NAMALWA (cell line): ENCODE results near the gene RNF166.
A peak's percentile ranks its signal among the peaks of the same experiment; 100 is the strongest.

Experiments used
- DNase-seq: peaks from one replicate; pipeline ENCODE4 v3.0.0-alpha.2; 2015; ENCODE audit warnings: low spot score

The RNF166 gene

DNA sequence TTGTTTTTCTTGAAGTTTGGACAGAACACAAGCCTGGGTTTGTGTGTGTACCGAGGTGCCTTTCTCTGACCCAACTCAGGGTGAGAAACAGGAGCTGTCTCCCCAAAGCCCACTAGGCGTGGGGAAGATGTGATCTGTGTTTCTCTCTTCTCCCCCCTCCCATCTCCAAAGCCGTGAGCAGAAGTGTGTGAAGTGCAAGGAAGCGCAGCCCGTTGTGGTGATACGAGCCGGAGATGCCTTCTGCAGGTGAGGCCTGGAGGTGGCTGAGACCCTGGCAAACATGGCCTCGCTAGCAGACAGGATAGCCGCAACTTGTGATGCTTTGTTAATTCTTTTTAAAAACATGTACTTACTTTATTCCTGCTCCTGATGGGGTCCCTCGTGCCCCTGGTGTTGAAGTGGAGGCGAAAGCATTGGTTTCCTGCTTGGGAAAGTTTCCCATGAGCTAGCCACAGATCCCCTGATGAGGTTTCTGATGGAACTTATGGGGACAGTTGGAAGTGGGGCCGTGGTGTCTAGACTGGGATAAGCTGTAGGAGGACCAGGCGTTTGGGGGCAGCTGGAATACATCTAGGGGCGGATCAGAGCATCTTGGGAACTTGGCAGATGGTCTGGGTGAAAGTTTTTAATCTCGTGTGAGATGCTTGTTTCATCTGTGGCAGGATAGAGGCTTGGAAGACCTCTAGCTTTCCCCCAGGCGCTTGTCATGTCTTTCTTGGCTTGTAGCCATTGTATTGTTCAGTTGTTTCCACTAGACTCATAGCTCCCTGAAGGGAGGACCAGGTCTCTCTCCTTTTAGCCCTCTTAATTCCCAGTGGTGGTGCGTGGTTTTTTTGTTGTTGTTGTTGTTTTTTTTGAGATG, 988 bp upstream of the RNF166 start:
- peak; percentile 55 for DNase-seq

DNA sequence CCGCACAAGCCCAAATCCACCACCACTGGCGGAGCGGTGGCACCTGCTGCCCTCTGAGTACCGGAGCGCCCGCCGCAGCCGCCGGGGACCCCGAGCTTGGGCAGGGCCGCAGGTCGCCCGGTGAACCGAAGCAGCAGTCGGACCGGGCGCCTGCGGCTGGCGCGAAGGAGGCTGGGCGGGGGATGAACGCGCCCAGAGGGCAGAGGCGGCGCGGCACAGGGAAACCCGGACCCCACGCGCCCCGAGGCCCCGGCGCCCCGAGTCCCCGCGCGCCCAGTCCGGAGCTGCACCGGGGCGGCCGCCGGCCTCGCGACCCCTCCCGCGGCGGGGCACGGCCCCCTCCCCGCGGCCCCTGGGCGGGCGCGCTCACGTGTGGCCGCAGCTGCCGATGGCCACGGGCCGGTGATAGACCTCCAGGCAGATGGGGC, 393 bp downstream of the RNF166 start:
- peak; percentile 42 for DNase-seq

DNA sequence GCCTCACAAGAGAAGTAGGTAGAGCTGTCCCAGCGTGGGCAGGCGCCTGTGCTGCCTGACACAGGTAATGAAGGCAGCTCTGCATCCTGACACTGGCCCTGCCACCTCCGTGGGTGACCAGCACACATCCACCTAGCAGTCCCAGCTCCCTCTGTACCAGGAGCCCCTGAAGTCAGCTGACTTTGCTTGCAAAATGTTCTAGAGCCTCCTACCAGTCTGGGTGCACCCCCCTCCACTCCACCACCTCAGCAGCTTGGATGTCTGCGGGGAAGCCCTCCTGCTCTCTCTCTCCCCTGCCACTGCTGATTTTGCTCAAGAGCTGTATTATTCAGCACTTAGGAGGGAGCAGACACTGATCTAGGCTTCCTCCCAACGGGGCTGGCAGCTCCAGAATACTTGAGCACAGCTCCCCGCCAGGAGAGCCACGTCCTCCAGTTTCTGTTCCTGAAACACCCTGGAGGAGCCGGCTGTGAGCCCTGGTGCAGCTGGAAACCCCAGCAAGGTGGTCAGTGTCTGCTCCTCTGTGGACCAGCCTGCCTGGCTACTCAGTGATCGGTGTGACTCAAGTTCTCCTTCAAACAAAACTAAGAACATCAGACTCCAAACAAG, 1.0 kb downstream of the RNF166 start:
- DNase-seq = peak; percentile 54

DNA sequence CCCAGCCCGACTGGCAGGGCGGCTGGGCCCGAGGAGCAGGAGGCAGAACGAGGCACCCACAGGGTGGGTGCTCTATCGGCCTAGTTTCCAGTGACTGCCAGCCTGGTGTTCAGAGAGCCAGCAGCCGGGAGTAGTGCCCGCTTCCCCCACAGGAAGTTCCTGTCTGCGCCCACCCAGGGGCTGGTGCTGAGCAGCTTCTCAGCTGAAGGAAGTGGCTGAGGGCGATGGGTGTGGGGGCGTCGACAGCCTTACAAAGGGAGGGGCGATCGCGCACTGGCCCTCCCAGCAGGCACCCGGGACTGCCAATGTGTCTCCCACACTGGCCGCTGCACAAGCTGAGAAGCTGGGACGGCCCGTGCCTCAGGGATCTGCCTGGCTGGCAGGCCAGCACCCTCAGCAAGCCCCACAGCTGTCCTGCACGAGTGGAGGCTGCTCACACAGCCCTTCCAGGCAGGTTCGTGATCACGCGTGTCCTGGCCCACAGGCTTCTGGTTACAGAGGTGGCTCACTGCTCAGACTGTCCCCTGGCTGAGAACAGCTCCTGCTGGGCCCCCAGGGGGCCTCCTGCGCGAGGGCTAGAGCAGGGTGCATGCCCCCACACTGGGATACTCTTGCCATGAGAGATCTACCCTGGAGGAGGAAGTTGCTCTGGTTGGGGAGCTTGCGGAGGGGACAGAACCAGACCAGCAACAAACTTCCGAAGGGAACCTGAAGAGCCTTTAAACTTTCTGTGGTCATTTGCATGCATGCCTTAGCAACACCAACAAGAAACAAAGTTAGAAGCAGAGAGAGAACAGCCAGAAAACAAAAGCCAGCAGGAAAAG, 2.5 kb downstream of the RNF166 start:
- peak; percentile 38 for DNase-seq

DNA sequence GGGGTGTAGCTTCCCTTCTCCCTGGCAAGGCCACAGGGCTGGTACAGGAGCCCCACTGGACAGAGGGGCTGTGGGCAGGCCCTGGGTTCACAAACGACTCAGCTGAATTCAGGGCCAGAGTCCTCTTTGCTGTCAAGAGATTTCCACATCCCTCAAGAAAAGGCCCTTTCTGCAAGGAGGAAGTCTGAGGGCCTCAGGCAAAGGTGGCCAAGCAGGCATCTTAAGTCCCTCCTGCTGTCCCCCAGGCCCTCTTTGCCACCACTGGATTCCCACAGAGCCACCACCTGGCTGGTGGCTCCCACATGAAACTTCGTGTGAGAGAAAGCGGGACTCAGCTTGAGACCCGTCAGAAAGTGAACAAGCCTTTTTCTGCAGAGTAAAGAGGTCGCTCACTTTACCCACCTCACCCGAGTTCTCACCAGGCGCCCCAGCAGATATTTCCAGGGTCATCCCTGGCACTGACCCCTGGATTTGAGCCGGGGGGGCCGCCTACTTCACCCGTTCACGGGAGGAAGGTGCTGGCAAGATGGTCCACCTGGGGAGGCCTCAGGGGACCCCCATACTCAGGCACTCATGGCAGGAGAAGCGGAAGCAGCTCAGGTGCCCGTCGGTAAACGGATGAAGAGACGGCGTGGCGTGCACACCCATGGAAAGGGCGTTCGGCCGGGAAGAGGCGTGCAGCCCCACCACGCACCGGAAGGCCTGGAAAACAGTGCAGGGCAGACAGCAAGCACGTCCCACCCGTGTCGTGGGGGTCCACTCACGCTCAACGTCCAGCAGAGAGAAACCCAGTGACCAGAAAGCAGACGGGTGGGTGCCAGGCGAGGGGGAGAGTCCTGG, 3.6 kb downstream of the RNF166 start:
- DNase-seq = no peak

DNA sequence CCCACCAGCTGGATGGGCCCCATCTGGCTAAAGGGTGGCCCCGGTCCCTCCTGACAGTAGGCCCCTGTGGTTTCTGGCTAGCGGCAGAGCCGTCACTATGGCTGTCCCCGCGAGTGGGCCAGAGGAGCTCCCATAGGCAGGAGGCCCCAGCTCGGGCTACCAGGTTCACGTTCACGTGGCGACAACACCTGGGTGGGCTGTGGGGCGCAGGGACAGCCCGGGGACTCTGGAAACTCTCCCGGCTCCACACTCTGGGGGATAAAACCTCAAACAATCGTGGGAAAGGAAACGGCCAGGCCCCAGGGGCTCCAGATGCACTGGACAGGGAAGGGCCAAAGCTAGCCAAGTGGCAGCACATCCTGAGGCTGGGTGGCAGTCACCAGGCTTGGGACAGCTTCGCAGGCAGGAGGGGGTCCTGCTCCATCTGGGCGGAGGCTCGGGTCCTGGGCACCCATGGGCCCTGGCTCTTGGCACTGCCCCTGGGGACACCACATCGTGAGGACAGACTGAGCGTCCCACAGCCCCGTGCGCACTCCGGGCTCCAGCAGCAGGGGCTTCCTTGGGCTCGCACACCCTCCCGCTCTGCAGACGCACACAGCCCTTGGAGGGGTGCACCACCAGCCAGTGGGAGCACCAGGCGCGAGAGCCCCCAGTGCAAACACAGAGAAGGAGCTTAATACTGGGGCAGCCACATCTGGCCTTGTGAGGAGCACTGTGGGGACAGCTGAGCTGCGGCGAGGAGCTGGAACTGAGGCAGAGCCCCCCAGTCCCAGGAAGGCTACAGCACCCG, 4.4 kb downstream of the RNF166 start:
- DNase-seq = no peak

DNA sequence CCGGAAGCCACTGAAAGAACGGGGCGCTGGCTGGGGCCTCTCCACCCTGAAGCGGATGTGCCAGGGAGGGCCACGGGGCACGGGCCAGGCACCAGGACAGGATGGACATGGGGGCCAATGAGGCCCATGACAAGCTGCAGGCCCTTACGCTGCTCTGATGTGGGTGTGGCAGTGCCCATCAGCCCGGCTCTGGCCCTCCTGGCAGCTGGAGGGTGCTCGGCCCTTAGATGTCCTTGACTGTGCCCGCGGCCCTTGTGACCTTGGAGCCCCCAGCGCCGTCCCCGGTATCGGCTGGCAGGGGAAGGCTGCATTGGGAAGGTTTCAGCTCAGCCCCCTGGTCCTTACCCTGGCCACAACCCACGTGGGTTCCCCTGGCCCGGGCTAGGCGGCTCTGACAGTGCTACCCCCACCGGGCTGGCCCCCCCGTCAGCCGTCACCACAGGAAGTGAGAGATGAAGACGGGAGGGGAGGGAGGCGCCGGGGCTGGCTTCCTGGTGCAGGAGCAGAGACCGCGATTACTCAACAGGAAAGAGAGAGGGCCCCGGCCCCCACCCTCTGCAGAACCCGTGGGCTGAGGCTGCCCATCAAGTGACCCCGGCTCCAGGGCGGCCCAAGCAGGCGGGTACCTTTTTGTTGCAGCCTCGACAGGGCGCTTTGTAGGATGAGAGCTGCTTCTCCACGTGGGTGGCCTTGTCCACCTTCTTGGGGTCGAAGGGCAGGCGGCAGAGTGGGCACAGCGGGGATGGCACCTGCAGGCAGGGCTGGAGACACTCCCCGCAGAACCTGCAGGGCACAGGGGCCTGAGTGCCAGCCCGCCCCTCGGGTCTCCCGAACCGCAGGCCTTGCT, 5.3 kb downstream of the RNF166 start:
- DNase-seq = peak; percentile 80

DNA sequence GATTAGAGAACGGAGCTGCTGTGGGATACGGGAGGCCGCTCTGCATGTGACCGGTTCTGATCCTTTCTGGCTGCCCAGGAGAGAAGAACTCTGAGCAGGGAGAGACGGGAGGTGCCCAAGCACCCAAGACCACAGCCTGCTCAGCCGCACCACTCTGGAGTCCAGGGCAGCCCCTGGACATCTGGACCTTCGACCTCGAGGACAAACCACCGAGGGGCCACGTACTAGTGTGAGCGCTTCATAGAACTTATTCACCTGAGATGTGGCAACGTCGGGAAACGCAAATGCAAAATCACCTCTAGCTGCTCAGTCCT, 5.9 kb downstream of the RNF166 start:
- no peak for DNase-seq

DNA sequence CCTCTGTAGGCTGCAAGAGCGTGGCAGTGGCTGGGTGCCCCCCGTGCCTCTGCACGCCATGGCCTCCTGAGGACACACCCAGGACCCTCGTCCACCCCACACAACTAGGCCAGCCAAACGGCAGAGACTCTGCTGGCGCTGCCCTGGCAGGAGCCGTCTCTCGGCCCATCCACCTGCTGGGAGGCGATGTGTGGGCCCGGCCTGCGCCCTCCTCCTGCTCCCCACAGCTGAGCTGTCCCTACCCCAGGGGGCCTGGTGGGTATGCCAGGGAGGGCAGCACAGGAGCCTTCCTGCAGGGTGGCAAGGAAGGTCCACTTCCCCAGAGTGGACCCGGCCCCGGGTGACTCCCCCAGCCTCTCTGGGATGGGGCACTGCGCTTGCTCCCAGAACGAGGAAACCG, 7.0 kb downstream of the RNF166 start:
- DNase-seq = no peak

DNA sequence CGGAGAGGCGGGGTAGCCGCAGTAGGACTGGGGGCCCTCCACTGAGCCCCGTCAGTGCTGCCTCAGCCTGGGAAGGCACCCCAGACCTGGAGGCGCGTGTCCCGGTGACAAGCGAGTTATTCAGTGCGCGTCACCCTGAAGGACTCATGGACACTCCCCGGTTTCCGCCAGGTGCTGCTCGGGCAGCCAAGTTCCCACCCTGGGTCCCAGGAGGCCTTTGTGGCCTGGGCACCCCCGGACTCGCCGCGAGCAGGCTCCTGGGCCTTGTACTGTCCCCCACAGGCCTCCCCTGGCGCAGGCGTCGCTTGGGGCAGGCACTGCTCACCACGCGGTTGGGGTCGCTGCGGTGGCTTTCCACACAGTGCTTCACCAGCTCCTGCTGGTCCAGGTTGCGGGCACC, 7.6 kb downstream of the RNF166 start:
- no peak for DNase-seq

DNA sequence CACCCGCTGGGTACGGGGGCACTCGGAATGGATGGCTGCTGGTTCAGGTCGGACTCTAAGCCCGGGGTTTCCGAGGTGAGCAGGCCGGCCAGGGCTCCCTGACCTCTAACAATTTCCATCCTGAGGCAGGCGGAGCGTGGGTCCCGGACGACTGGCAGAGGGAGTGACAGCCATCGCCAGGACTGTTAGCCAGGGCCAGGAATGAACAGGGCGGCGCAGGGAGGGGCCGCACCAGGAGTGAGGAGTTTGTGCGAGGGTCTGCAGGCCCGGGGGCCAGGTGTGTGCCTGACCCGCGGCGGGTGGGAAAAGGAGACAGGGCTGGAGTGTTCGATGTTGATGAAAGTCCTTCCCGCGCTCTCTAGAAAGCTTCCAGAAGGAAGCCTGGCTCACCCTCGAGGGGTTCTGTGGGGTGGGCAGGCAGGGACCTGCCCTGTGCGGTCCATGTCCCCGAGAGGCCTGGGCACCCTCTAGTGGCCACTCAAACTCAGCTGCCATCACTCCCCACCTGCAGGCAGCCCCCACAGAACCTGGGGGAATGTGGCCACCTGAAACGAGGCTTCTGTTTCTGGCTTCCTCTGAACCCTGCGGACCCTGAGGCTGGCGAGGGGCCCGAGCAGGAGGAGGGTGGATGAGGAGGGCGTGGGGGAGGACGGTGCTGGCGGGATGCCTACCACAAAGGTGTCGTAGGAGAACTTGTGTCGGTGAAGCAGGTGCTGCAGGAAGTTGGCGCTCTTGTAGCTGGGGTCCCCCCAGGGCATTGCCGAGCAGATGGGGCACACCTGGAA, 8.2 kb downstream of the RNF166 start:
- no peak for DNase-seq

DNA sequence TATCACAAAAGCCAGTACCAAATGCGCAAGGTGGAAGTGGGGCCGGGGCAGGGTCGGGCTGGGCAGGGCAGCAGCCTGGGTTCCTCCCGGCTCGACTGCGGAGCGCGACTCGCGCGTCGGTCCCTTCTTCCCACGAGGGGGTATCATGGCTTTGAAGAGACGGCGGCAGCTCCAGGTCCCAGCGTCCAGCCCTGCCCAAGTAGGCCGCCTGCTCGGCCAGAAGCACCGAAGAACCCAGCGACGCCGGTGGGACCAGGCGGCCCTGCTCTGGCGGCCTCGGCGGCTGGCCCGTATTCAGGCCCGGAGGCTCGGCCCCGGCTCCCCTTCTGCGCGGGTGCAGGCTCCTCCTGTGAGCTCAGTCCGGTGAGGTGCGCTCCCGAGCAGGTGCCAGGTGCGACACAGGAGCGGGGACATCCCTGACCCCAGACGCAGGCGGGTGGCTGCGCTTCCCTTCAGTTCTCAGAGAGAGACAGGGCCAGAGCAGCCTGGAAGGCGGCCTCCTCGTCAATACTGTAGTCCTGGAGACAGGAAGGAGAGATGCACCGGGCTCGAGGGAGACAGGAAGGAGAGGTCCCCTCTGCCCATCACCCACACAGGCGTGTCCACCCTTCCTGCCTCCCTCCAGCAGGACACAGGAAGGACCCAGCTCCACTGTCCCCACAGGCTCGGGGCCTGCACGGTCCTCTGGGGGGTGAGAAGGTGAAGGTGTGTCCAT, 8.9 kb downstream of the RNF166 start:
- no peak for DNase-seq

DNA sequence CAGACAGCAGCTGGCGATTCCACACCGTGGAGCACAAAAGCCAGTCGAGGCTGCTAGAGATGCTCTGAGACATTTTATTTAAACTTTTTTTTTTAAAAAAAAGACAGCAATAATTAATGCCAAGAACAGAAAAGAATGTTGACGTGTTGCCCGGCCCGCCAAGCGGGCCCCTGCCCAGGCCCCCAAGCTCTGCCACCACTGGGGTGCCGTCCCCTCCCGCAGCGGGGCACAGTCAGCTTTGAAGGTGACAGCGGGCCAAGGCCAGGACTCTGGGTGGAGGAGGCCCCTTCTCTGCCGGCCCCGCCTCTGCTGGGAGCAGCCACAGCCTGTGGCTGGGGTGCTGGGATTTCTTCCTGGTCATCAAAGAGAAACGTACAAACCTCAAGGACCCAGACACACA, 9.8 kb downstream of the RNF166 start:
- DNase-seq = no peak

DNA sequence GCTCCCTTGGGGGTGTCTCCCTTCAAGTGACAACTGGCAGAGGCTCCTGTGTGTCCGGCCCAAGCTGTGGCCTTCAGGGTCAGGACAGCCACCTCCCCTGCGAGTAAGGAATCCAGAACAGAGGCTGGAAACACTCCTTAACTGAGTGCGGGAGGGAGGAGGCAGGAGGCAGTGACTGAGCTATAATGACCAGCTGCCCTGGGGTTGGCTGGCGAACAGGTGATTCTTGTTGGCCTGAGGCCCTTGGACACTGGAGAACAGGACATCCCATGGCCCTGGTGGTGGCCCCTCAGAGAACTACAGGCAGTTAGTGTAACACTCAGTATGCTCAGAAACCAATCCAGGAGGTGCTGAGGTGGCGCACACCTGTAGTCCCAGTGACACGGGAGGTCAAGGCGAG, 10.5 kb downstream of the RNF166 start:
- DNase-seq = no peak

DNA sequence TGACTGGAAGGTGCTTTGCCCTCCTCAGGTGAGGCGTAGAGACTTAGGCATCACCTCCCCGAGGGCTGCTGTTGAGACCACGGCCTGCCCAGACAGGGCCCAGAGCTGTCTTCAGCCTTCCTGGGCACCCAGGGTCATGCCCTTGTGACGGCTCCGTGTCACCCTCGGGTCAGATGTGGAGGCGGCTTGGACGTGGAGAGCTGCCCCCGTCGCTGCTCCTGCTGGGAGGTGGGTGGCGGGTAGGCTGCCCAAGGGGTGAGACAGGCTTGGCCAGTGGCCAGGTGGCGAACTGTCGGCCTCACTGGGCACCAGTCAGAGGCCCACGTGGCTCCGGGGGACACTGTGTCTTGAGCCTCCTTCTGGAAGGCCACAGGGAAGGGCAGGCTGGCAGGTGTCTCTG, 11.0 kb downstream of the RNF166 start:
- no peak for DNase-seq

DNA sequence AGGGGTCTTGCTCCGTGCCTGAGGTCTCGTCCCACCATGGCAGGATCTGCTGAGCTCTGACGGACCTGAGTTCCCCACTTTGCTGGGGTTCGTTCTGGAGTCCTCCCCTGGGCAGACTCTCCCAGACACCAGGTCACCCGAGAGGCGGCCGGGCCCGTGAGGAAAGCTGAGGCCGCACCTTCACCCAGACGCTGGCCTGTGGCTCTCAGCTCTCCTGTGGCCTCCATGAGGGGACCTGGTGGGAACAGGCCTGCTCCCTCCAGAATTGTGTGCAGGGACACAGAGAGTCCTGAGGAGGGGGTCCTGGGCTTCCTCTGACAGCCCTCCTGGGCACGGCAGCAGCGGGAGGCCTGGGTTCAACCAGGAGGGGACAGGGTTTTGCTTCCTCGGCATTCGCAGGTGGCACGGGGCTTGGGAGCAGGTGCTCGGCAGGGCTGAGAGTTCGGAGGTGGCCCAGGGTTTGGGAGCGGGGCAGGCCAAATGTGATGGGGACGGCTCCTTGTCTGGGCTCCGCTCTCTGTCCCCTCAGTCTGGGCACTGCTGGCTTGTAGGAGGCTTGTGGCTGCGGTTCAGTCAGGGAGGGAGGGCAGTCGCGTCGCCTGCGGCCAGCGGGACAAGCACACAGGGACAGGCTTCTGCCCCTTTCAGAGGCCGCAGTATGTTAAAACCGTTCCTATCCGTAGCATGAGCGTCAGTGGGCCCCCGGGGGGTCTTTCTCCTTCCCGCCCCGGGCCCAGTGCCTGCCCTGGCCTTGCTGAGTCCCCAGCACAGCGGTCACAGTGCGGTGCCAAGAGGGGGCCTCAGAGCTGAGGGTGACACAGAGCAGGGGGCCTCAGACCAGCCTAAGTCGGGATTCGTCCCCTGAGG, 11.8 kb downstream of the RNF166 start:
- no peak for DNase-seq

DNA sequence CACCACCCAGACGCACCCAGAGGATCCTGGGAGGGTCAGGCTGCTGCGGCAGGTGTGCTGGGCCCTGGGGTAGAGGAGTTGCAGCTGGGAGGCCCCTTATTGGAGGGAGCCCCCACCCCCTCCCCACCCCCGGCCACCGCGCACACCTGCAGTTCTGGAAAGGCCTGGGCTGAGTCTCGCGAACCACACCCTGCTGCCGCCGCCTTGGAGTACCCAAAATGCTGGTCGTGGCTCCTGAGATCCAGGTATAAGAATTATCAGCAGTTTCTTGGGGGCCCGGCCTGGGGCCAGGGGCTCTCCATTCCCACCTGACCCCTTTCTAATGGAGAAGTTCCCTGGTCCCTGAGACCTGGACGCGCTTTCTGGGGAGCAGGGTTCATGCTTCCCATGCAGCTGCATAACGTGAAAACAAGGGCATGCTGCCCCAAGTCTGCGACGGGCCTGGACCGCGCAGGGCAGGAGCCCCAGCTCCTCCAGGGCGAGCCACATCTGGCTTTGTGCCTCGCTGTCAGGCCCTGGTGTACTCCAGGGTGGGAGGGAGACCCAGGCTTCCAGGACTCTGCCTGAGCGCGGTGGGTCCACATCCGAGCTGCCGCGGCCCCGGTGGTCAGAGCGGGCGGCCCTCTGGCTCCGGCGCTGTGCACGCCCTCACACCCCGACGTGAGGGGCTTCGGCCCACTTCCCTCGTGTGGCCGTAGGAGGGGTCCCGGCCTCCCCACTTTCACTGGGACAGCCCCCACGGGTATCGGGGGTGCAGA, 12.6 kb downstream of the RNF166 start:
- no peak for DNase-seq
